K562 (cell line): ENCODE results near the gene LBHD2. TPM values are rescaled to one million over a fixed set of nuclear protein-coding genes. Genes with fewer than 3 reads are reported as not detected.
A peak's percentile ranks its signal among the peaks of the same experiment; 100 is the strongest.

Experiments used
- ATF6 ChIP-seq: sonication (generic); formaldehyde crosslinking; IDR thresholded peaks from 2 replicates; pipeline ENCODE4 v1.4.0; 2020; ENCODE audit warnings: mild to moderate bottlenecking, missing genetic modification reagents
- DMBX1 ChIP-seq: fragments of 250-450 bp; sonication (Bioruptor Pico); IDR thresholded peaks from 2 replicates; pipeline ENCODE4 v1.8.0; 2022; ENCODE audit warnings: inconsistent platforms, mild to moderate bottlenecking, moderate library complexity, borderline replicate concordance
- EP300 ChIP-seq: IDR thresholded peaks from 2 replicates; pipeline ENCODE4 v1.6.1; 2012; ENCODE audit warnings: low read length, improper control_type of control experiment
- GATAD2B ChIP-seq: fragments of 450-650 bp; IDR thresholded peaks from 2 replicates; pipeline ENCODE4 v1.6.1; 2017; ENCODE audit warnings: mild to moderate bottlenecking, borderline replicate concordance
- HNRNPL ChIP-seq: fragments of 200-400 bp; formaldehyde crosslinking; IDR thresholded peaks from 2 replicates; pipeline ENCODE4 v1.6.1; 2017; ENCODE audit warnings: low read depth, mild to moderate bottlenecking, low read length
- JUNB ChIP-seq: fragments of 450-650 bp; formaldehyde crosslinking; conservative IDR thresholded peaks from 2 replicates; pipeline ENCODE4 v1.4.0; 2020; ENCODE audit warnings: mild to moderate bottlenecking
- L3MBTL2 ChIP-seq: fragments of 450-650 bp; IDR thresholded peaks from 2 replicates; pipeline ENCODE4 v1.6.1; 2016; ENCODE audit warnings: mild to moderate bottlenecking, moderate library complexity
- PHB ChIP-seq: fragments of 250-450 bp; sonication (Bioruptor Pico); IDR thresholded peaks from 2 replicates; pipeline ENCODE4 v1.5.0; 2021
- PHF8 ChIP-seq: fragments of 200-600 bp; sonication (generic); IDR thresholded peaks from 2 replicates; pipeline ENCODE4 v1.6.1; 2012; ENCODE audit warnings: mixed run types, mild to moderate bottlenecking, inconsistent platforms, low read length, moderate library complexity, borderline replicate concordance
- PURB ChIP-seq: sonication (generic); formaldehyde crosslinking; IDR thresholded peaks from 2 replicates; pipeline ENCODE4 v1.9.0; 2021; ENCODE audit warnings: low read depth, mild to moderate bottlenecking, missing genetic modification reagents
- RNF2 ChIP-seq: sonication (generic); IDR thresholded peaks from 2 replicates; pipeline ENCODE4 v1.6.1; 2016
- SAFB ChIP-seq: fragments of 200-400 bp; formaldehyde crosslinking; IDR thresholded peaks from 2 replicates; pipeline ENCODE4 v1.6.1; 2017; ENCODE audit warnings: low read depth, low read length, borderline replicate concordance
- SIRT6 ChIP-seq: IDR thresholded peaks from one replicate; pipeline ENCODE4 v1.6.1; 2012; ENCODE audit warnings: low read depth, mild to moderate bottlenecking, control low read depth, inconsistent platforms, low read length, moderate library complexity
- SMAD4 ChIP-seq: fragments of 250-450 bp; sonication (Bioruptor Pico); conservative IDR thresholded peaks from 2 replicates; pipeline ENCODE4 v1.8.0; 2021; ENCODE audit warnings: inconsistent platforms, mild to moderate bottlenecking, moderate library complexity
- TFAP4 ChIP-seq: sonication (generic); formaldehyde crosslinking; IDR thresholded peaks from 2 replicates; pipeline ENCODE4 v1.8.0; 2022; ENCODE audit warnings: missing genetic modification reagents, mild to moderate bottlenecking, moderate library complexity, borderline replicate concordance
- XRCC4 ChIP-seq: IDR thresholded peaks from one replicate; pipeline ENCODE4 v1.6.1; 2011; ENCODE audit not compliant: insufficient read depth, insufficient read length; ENCODE audit errors: extremely low read depth
- ZBTB11 ChIP-seq, 3 experiments: fragments of 200-800 bp in 1 of 3; fragments of 250-450 bp in 1 of 3; fragments of 450-650 bp in 1 of 3; sonication (Bioruptor Pico) in 1 of 3; sonication (Bioruptor generic) in 1 of 3; formaldehyde crosslinking in 1 of 3; IDR thresholded peaks; 2 replicates each; pipeline versions ENCODE4 v1.6.1 to v1.8.0; 2016 to 2022; ENCODE audit warnings: mild to moderate bottlenecking in 2 of 3, missing genetic modification characterization in 2 of 3, missing compliant biosample characterization in 1 of 3, moderate library complexity in 1 of 3
- ZEB2 ChIP-seq: fragments of 450-650 bp; IDR thresholded peaks from 2 replicates; pipeline ENCODE4 v1.6.1; 2016
- ZFP30 ChIP-seq: fragments of 250-450 bp; sonication (Bioruptor Pico); IDR thresholded peaks from 2 replicates; pipeline ENCODE4 v1.8.0; 2022; ENCODE audit warnings: moderate library complexity, mild to moderate bottlenecking, inconsistent platforms, borderline replicate concordance
- ZFPM2 ChIP-seq: fragments of 250-450 bp; sonication (Bioruptor Pico); IDR thresholded peaks from 2 replicates; pipeline ENCODE4 v1.5.1; 2022; ENCODE audit warnings: mild to moderate bottlenecking
- ZNF146 ChIP-seq: IDR thresholded peaks from one replicate; pipeline ENCODE4 v1.6.1; 2018; ENCODE audit warnings: missing compliant biosample characterization; ENCODE audit not compliant: unreplicated experiment
- ZNF583 ChIP-seq: fragments of 250-450 bp; sonication (Bioruptor Pico); IDR thresholded peaks from 2 replicates; pipeline ENCODE4 v1.4.0; 2020
- ZNF584 ChIP-seq: fragments of 200-800 bp; sonication (Bioruptor generic); IDR thresholded peaks from 2 replicates; pipeline ENCODE4 v1.6.1; 2016; ENCODE audit warnings: low read depth, mild to moderate bottlenecking, missing genetic modification characterization, missing compliant biosample characterization
- polyA plus RNA-seq, 8 experiments: library from polyadenylated mRNA; depleted of rRNA in 4 of 8; stranded (reverse) in 5 of 8; unstranded in 3 of 8; fragments of >200 nt; fragmentation: Nextera tagmentation in 2 of 8; fragmentation: Illumina TruSeq in 1 of 8; extraction: Ambion mirVana in 2 of 8; extraction: Trizol in 1 of 8; gene quantifications; 2 replicates each; pipeline versions ENCODE4 v1.2.1 to v1.2.3, GENCODE V29; 2011 to 2014; ENCODE audit warnings: inconsistent platforms in 1 of 8, missing spikeins in 1 of 8
- total RNA-seq, 7 experiments: library from RNA; depleted of rRNA in 6 of 7; stranded (reverse); fragments of >200 nt in 6 of 7; fragmentation: Illumina TruSeq in 2 of 7; extraction: Trizol in 2 of 7; gene quantifications; 2 replicates each; pipeline versions ENCODE4 v1.2.1 to v1.2.3, GENCODE V29; 2011 to 2021; ENCODE audit warnings: low replicate concordance in 1 of 7

LBHD2 gene
- total and polyA plus RNA-seq, 9 of the 15 experiments (the other 6 are each of a cell fraction or from before 2014, with no cell fraction given): not detected

- TF ChIP-seq SIRT6: no peak
- no peak for TF ChIP-seq XRCC4
- no peak for TF ChIP-seq SAFB
- 0 out of 2 replicates have a peak, but pooled peaks have one; percentile 23 for TF ChIP-seq DMBX1 (CRISPR knock-in tag)
- peak; percentile 17; the same call in 1 of the 2 replicates for TF ChIP-seq EP300
- no peak for TF ChIP-seq PHF8
- TF ChIP-seq SMAD4 (CRISPR knock-in tag): peak; percentile 54; the same call in 1 of the 2 replicates
- no peak for TF ChIP-seq ZEB2
- TF ChIP-seq ZNF584 (CRISPR knock-in tag): no peak
- peak; percentile 86 for TF ChIP-seq L3MBTL2
- TF ChIP-seq ZBTB11 (CRISPR knock-in tag; IDR thresholded peaks at IDR 0.05): no peak
- TF ChIP-seq HNRNPL: no peak
- peak; percentile 70; the same call in 1 of the 2 replicates for TF ChIP-seq ZNF583 (CRISPR knock-in tag)
- TF ChIP-seq GATAD2B: no peak
- TF ChIP-seq JUNB (CRISPR knock-in tag): no peak
- TF ChIP-seq ATF6 (CRISPR knock-in tag): no peak
- TF ChIP-seq RNF2: 0 out of 2 replicates have a peak, but pooled peaks have one; percentile 55
- no peak for TF ChIP-seq ZFP30 (CRISPR knock-in tag)
- TF ChIP-seq PURB: no peak
- TF ChIP-seq ZFPM2 (CRISPR knock-in tag): no peak
- TF ChIP-seq ZNF146 (CRISPR knock-in tag): no peak
- no peak for TF ChIP-seq PHB (CRISPR knock-in tag)
- TF ChIP-seq TFAP4 (CRISPR knock-in tag): no peak
Measured at GRCh38 chr14:103107941-103108748, 24.1 kb downstream of the LBHD2 start (continued).
